OCI-LY7 (cell line): ENCODE data around the gene JDP2. TPM values are rescaled to one million over a fixed set of nuclear protein-coding genes. Genes with fewer than 3 reads are reported as not detected.

Experiments
- BruUV-seq: library from RNA; stranded (reverse); fragments of 400-500 nt; replicated peaks from 2 replicates; lab custom pipeline; 2021; lab: Mats Ljungman, UMichigan
- CTCF ChIA-PET: fragments of 300-600 bp; sonication (Branson Sonifier 250); formaldehyde crosslinking; loops from one replicate; lab custom pipeline; 2022; ENCODE audit warnings: antibody characterized with exemption; ENCODE audit not compliant: unreplicated experiment; lab: Charles Lee
- POLR2A ChIA-PET: fragments of 300-600 bp; sonication (Branson Sonifier 250); formaldehyde crosslinking; loops from one replicate; lab custom pipeline; 2022; ENCODE audit warnings: antibody characterized with exemption; lab: Charles Lee
- DNase-seq: peaks from one replicate; pipeline ENCODE4 v3.0.0-alpha.2; 2015; ENCODE audit warnings: low spot score
- H2AFZ ChIP-seq: fragments of 200-600 bp; sonication (generic), shearing (Covaris generic); 2 replicates; pipeline ENCODE4 v1.6.1; 2014; ENCODE audit warnings: mild to moderate bottlenecking, antibody characterized with exemption, low read length, moderate library complexity
- H3K27ac ChIP-seq: fragments of 200-600 bp; sonication (generic); 2 replicates; pipeline ENCODE4 v1.5.1; 2014; ENCODE audit warnings: mixed run types, low read depth, mild to moderate bottlenecking, moderate library complexity, low read length, inconsistent platforms; ENCODE audit not compliant: poor library complexity, severe bottlenecking
- H3K36me3 ChIP-seq: fragments of 200-600 bp; sonication (generic); 2 replicates; pipeline ENCODE4 v1.6.1; 2014; ENCODE audit warnings: mild to moderate bottlenecking, antibody characterized with exemption, low read length, moderate library complexity, mixed read lengths; ENCODE audit not compliant: insufficient read depth
- H3K4me1 ChIP-seq: fragments of 200-600 bp; sonication (generic); 2 replicates; pipeline ENCODE4 v1.5.1; 2014; ENCODE audit warnings: mild to moderate bottlenecking, low read length; ENCODE audit not compliant: insufficient read depth, poor library complexity, severe bottlenecking
- H3K4me2 ChIP-seq: fragments of 200-600 bp; sonication (generic); 2 replicates; pipeline ENCODE4 v1.6.1; 2014; ENCODE audit warnings: mild to moderate bottlenecking, low read length
- H3K4me3 ChIP-seq: fragments of 200-600 bp; sonication (generic); 2 replicates; pipeline ENCODE4 v1.5.1; 2014; ENCODE audit warnings: mild to moderate bottlenecking, low read depth, low read length; ENCODE audit not compliant: poor library complexity, severe bottlenecking
- H3K79me2 ChIP-seq: fragments of 200-600 bp; sonication (generic); 2 replicates; pipeline ENCODE4 v1.6.1; 2016; ENCODE audit warnings: low read depth, mild to moderate bottlenecking, low read length, moderate library complexity, mixed read lengths; ENCODE audit not compliant: insufficient read depth
- H3K9me2 ChIP-seq: fragments of 200-600 bp; sonication (generic); 2 replicates; pipeline ENCODE4 v1.6.1; 2016; ENCODE audit warnings: mild to moderate bottlenecking, low read length, mixed read lengths; ENCODE audit not compliant: insufficient read depth
- H3K9me3 ChIP-seq: fragments of 200-600 bp; sonication (generic); 2 replicates; pipeline ENCODE4 v1.6.1; 2014; ENCODE audit warnings: mild to moderate bottlenecking, mixed run types, low read length, mixed read lengths
- H4K20me1 ChIP-seq: fragments of 200-600 bp; sonication (generic); 2 replicates; pipeline ENCODE4 v1.6.1; 2014; ENCODE audit warnings: mild to moderate bottlenecking, antibody characterized with exemption, low read length, moderate library complexity, mixed read lengths; ENCODE audit not compliant: insufficient read depth
- EZH2phosphoT487 ChIP-seq: fragments of 200-600 bp; sonication (generic); IDR thresholded peaks from 2 replicates; pipeline ENCODE4 v1.6.1; 2018; ENCODE audit warnings: low read depth, borderline replicate concordance, mild to moderate bottlenecking, mixed run types, antibody characterized with exemption, low read length, moderate library complexity, mixed read lengths
- intact Hi-C: fragments of 100-400 bp; cut with micrococcal nuclease; formaldehyde crosslinking; loops from one replicate; pipeline ENCODE4 v1.10.0; 2022; ENCODE audit not compliant: unreplicated experiment
- total RNA-seq, 2 experiments: library from RNA; depleted of rRNA in 1 of 2; stranded (reverse); fragments of >200 nt in 1 of 2; shearing (Covaris generic) in 1 of 2; gene quantifications; 2 replicates each; pipeline ENCODE4 v1.2.3, GENCODE V29; 2014 to 2022
- TF ChIP-seq, protein P1 (sequence below): fragments of 200-600 bp; sonication (generic); conservative IDR thresholded peaks from 2 replicates; pipeline ENCODE4 v1.5.1; 2014; ENCODE audit warnings: mild to moderate bottlenecking, antibody characterized with exemption, low read length, moderate library complexity, mixed read lengths

Gene JDP2
- total RNA-seq, 2 experiments from 2014 or later, result 45.7 to 62.7 TPM

DNA sequence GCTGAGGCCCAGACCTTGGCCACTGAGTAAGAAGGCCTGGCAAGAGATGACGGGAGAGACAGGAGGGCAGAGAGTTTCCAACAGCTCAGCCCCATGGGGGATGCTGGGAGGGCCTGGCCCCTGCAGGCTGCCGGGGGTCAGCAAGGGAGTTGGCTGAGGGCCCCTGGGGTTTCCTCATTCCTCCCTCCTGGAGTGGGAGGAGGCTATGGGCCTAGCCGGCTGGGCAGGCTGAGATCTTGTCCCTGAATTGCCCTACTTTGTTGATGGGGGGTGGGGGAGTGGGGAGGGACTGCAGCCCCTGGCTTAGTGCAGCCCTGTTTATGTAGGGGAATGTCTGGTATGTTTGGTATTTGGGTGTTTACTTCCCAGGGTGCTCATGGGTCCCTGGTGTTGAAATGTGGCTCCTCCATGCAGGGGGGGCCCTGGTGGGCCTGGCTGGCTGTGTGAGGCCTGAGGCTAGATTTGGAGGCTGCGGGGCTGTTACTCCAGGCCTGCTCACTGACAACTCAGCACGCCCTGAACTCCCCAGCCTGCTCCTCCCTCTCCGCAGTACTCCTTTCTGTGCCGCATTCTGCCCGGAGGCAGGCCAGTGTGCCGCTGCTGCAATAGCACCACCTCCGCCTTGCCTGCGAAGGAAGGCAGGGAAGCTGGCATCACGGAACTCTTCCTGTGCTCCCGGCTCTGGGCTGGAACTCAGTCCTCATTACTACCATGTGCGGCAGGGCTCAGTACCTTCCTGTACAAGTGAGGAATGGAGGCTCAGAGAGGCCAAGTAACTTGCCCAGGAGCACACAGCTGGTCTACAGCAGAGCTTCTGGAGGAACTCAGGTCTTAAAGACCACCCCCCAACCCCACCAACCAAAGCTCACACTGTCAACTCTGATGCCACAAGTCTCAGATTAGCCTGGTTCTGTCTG lies 25.3 kb downstream of the JDP2 start:
- peak overlapping the region; percentile 38 for H3K4me2 ChIP-seq
- intact Hi-C loops, result no loop called here

DNA sequence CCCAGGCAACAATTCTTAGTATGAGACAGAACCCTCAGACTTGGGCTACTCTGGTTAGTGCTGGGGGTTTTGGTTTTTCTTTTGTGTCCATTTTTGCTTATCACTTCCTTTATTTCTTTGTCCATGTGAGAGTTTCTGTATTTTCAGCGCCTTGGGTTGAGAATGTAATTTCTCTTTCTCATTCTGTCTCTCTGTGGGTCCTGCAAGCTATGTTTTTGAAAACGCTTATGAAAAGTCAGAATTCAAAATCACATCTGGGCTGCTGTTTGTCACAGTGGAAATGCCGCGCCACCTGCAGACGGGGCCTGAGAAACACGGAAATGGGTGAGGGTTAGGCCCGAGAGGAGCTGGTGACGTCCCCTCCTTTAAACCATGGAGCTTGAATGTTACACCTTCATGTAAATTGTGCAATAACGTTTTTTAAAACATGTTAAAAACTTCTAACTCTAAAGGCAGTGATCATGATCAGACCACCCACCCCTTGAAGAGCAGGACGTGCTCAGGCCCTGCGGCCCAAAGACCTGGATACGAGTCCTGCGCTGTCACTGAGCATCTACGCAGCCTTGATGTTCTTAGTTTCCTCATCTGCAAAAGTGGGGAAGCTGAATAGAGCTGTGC lies 26.1 kb downstream of the JDP2 start:
- Histone ChIP-seq H3K4me1 (peaks cover 69% of the 10 kb centered on the region), H3K27ac (peak overlapping the region; percentile 57), H2AFZ (no peak overlapping the region), H3K79me2 (peaks cover 59% of the 10 kb centered on the region; the same call in 1 of the 2 replicates), H3K9me2 (no peaks in the 10 kb centered on the region), H3K9me3 (no peaks in the 10 kb centered on the region), H3K4me3 (no peak overlapping the region), H3K4me2 (peak overlapping the region; percentile 38), H4K20me1 (no peaks in the 10 kb centered on the region), H3K36me3 (peaks cover 99% of the 10 kb centered on the region)
- POLR2A ChIA-PET, result interaction anchor here (0.6 to 1.4 kb wide), 12 partner anchors 8 to 151 kb away, joined by 3 to 9 read pairs (median 3); no protein-coding TSS in a partner anchor
- TF ChIP-seq, protein P1, sequence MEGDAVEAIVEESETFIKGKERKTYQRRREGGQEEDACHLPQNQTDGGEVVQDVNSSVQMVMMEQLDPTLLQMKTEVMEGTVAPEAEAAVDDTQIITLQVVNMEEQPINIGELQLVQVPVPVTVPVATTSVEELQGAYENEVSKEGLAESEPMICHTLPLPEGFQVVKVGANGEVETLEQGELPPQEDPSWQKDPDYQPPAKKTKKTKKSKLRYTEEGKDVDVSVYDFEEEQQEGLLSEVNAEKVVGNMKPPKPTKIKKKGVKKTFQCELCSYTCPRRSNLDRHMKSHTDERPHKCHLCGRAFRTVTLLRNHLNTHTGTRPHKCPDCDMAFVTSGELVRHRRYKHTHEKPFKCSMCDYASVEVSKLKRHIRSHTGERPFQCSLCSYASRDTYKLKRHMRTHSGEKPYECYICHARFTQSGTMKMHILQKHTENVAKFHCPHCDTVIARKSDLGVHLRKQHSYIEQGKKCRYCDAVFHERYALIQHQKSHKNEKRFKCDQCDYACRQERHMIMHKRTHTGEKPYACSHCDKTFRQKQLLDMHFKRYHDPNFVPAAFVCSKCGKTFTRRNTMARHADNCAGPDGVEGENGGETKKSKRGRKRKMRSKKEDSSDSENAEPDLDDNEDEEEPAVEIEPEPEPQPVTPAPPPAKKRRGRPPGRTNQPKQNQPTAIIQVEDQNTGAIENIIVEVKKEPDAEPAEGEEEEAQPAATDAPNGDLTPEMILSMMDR, result peak; percentile 96
- TF ChIP-seq EZH2phosphoT487, result no peak
- intact Hi-C loops, result loop anchor here (1.0 kb wide), 2 partner anchors 34 to 147 kb away; no protein-coding TSS in a partner anchor
- CTCF ChIA-PET, result interaction anchor here (0.6 to 1.5 kb wide), 11 partner anchors 11 to 146 kb away, joined by 3 to 16 read pairs (median 4); partner anchors contain the start of gene JDP2
- no TSS peak for BruUV-seq
- DNase-seq, result peak; percentile 76

More for the DNA sequence above, 25.3 kb downstream of the JDP2 start:
- CTCF ChIA-PET, result interaction anchor here (1.0 to 1.5 kb wide), 10 partner anchors 10 to 145 kb away, joined by 3 to 16 read pairs (median 4); no protein-coding TSS in a partner anchor
- TF ChIP-seq, protein P1, result no peak
- no peak for TF ChIP-seq EZH2phosphoT487
- peak overlapping the region; percentile 57 for H3K27ac ChIP-seq
- DNase-seq, result no peak
- H4K20me1 ChIP-seq, result no peaks in the 10 kb centered on the region
- peaks cover 99% of the 10 kb centered on the region for H3K36me3 ChIP-seq
- peaks cover 51% of the 10 kb centered on the region; the same call in 1 of the 2 replicates for H3K79me2 ChIP-seq
- H3K4me1 ChIP-seq, result peaks cover 69% of the 10 kb centered on the region
- no peaks in the 10 kb centered on the region for H3K9me2 ChIP-seq
- POLR2A ChIA-PET, result interaction anchor here (0.6 to 1.4 kb wide), 12 partner anchors 9 to 145 kb away, joined by 3 to 9 read pairs (median 3); no protein-coding TSS in a partner anchor
- no peak overlapping the region for H2AFZ ChIP-seq
- no peaks in the 10 kb centered on the region for H3K9me3 ChIP-seq
- H3K4me3 ChIP-seq, result no peak overlapping the region
- no TSS peak for BruUV-seq
